Fibroblast of the aortic adventitia (primary cell): ENCODE measurements around the gene MYH11. TPM values are rescaled to one million over a fixed set of nuclear protein-coding genes. Genes with fewer than 3 reads are reported as not detected.
A peak's percentile ranks its signal among the peaks of the same experiment; 100 is the strongest.

ENCODE experiments used
- DNase-seq: peaks from one replicate; pipeline ENCODE4 v3.0.0-alpha.2; 2010; ENCODE audit warnings: low read depth
- H3K4me3 ChIP-seq: 2 replicates; pipeline ENCODE4 v1.5.1; 2011; ENCODE audit warnings: low read depth, mild to moderate bottlenecking, control low read depth, low read length, moderate library complexity
- total RNA-seq: library from RNA; depleted of rRNA; stranded (reverse); fragments of >200 nt; gene quantifications from 2 replicates; pipeline ENCODE4 v1.2.3, GENCODE V29; 2012; ENCODE audit warnings: low replicate concordance
- TF ChIP-seq, protein P1 (sequence below): IDR thresholded peaks from 2 replicates; pipeline ENCODE4 v1.5.1; 2011; ENCODE audit warnings: mild to moderate bottlenecking, low read length, control low read depth, inconsistent platforms; ENCODE audit not compliant: insufficient read depth

Gene MYH11
- total RNA-seq, 1 donor, result not detected

DNA sequence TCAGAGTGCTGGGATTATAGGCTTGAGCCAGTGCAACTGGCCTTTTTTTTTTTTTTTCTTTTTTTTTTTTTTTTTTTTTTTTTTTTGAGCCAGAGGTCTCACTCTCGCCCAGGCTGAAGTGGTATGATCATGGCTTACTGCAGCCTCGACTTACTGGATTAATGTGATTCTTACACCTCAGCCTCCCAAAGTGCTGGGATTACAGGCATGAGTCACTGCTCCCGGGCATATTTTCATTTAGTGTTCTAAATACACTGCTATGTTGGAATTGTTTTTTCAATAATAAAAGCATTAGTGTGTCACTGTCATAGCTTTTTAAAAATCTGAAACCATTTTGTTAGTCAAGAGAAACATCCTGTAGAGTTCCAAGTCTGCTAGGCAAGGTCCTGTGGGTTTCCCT is 166.5 kb downstream of the MYH11 start:
- DNase-seq, result no peak
- H3K4me3 ChIP-seq, result no peak overlapping the region
- TF ChIP-seq, protein P1, sequence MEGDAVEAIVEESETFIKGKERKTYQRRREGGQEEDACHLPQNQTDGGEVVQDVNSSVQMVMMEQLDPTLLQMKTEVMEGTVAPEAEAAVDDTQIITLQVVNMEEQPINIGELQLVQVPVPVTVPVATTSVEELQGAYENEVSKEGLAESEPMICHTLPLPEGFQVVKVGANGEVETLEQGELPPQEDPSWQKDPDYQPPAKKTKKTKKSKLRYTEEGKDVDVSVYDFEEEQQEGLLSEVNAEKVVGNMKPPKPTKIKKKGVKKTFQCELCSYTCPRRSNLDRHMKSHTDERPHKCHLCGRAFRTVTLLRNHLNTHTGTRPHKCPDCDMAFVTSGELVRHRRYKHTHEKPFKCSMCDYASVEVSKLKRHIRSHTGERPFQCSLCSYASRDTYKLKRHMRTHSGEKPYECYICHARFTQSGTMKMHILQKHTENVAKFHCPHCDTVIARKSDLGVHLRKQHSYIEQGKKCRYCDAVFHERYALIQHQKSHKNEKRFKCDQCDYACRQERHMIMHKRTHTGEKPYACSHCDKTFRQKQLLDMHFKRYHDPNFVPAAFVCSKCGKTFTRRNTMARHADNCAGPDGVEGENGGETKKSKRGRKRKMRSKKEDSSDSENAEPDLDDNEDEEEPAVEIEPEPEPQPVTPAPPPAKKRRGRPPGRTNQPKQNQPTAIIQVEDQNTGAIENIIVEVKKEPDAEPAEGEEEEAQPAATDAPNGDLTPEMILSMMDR, result no peak

DNA sequence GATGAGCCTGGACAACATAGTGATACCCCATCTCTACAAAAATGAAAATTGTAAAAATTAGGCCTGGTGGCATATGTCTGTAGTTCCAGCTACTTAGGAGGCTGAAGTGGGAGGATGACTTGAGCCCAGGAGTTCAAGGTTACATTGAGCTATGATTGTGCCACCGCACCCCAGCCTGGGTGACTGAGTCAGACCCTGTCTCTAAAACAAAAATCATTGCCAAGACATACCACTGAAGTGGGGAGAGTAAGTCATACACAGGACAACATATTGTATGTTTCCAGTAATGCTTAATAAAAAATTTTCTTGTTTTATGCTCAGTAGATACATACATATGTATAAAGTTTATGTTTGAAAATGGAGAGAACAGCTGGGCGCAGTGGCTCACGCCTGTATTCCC is 167.5 kb downstream of the MYH11 start:
- no peak overlapping the region for H3K4me3 ChIP-seq
- TF ChIP-seq, protein P1, result no peak
- DNase-seq, result no peak

DNA sequence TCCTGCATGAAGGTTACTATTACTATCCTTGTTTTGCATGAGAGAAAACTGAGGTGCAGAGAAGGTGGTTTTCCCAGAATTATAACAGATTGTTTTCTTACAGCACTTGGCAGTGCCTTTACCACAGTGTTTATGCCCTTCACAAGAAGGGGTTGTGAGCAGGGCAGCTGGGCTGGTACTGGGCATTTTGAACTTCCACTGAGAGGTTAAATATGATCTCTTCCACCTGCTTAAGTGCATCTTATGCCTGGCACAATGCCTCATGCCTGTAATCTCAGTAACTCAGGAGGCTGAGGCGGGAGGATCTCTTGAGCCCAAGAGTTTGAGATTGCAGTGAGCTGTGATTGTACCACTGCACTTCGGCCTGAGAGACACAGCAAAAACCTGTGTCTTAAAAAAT is 170.5 kb downstream of the MYH11 start:
- no peak overlapping the region for H3K4me3 ChIP-seq
- TF ChIP-seq, protein P1, result no peak
- no peak for DNase-seq

DNA sequence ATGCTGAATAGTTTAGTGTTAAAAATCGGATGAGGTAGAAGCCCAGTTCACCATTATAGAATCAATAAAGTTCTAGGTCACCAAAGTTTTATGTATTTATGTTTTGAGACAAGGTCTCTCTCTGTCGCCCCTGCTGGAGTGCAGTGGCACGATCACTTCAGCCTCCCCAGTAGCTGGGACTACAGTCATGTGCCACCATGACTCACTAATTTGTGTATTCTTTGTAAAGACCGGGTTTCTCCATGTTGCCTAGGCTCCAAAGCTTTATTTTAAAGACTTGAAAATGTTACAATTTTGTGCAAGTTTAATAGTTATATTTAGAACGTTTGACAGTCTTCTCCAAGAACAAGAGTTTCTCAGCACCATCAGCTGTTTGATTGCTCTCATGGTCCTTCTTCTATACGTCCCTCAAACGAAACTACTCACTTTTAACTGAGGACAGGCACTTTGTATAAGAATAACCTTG is 174.7 kb downstream of the MYH11 start:
- peak; percentile 73 for DNase-seq
- TF ChIP-seq, protein P1, result peak; percentile 68
- no peak overlapping the region for H3K4me3 ChIP-seq

DNA sequence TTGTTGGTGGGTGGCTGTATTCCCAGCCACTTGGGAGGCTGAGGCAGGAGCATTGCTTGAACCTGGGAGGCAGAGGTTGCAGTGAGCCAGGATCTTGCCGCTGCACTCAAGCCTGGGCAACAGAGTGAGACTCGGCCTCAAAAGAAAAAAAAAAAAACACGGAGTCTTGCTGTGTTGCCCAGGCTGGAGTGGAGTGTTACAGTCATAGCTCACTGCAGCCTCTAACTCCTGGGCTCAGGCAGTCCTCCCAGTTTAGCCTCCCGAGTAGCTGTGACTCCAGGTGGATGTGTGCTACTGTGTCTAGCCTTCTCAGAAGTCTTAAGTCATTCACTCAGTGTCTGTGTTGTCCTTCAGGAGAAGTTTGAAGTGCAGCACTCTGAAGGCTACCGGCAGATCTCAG is 179.4 kb downstream of the MYH11 start:
- TF ChIP-seq, protein P1, result no peak
- no peak overlapping the region for H3K4me3 ChIP-seq
- no peak for DNase-seq

DNA sequence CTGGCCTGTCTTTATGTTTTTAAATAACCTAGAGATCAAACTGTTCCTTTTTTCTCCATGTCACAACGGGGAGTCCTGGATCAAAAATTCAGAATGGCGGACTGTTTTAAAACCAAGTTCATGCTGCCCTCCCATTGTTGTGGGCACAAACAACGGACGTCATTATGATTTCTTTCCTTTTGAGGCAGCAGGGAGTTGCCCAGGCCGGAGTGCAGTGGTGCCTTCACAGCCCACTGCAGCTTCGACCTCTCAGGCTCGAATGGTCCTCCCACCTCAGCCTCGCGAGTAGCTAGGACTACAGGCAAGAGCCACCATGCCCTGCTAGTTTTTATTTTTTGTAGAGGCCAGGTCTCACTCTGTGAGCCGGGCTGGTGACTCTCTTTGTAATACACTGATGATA is 180.3 kb downstream of the MYH11 start:
- TF ChIP-seq, protein P1, result no peak
- no peak overlapping the region for H3K4me3 ChIP-seq
- no peak for DNase-seq

DNA sequence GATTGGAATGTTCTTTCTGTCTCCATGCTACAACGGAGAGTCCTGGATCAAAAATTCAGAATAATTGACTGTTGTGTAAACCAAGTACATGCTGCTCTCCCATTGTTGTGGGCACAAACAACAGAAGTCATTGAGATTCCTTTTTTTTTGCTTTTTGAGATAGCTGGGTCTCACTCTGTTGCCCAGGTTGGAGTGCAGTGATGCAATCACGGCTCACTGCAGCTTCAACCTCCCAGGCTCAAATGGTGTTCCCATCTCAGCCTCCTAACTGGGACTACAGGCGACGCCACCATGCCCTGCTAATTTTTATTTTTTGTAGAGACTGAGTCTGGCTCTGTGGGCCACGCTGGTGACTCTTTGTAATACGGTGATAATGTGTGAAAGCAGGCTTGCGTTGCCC is 182.3 kb downstream of the MYH11 start:
- no peak overlapping the region for H3K4me3 ChIP-seq
- TF ChIP-seq, protein P1, result no peak
- no peak for DNase-seq
